ENCODE results near the gene FAM53B. TPM values are rescaled to one million over a fixed set of nuclear protein-coding genes. Genes with fewer than 3 reads are reported as not detected.

The FAM53B gene
- total RNA-seq, 1 donor from 2014 or later, result 35.9 TPM

DNA sequence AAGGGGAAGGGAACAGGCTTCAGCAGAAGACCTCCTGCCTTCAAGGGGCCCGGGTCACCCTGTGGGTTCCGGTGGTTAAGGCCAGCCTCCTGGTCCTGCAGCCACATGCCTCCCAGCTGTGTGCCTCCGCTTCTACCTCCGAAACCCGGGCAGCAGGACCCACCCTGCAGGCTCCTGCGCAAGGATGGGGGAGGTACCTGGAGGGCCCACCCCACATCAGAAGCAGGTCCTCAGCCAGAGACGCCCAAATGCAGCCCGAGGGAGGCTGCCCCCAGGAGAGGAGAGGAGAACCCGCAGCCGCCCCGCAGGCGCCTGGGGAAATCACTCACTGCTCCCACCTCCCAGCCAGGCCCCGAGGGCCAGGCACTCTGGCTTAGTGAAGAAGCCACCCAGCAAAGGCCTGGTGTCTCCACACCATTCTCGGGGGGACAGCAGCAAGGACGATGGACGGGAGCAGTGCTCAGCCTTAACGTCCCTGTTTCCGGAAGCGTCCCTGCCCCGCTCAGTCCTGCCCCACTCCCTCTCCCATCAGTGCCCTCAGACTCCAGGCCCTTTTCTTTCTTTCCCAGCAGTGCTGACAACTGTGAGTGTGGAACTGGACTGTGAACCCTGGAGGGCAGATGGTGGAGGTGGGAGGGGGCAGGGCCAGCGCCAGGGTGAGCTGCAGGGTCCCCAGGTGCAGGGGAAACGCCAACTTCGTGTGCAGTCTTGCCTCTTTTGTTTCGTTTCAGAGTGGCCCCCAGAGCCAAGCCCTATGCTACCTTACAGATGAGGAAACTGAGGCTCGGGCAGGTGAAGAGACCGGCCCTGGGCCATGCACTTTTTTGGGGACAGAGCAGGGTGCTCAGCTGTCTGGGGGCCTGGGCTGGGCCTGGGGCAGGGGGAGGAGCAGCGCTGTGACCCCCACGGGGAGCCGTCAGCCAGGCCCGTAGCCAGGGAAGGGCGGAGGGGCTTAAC is 138.0 kb downstream of the FAM53B start:
- H3K4me1 Mint-ChIP-seq (ENCODE audit: unreplicated experiment), result peaks cover 4% of the 10 kb centered on the region
- TF ChIP-seq, protein P1, sequence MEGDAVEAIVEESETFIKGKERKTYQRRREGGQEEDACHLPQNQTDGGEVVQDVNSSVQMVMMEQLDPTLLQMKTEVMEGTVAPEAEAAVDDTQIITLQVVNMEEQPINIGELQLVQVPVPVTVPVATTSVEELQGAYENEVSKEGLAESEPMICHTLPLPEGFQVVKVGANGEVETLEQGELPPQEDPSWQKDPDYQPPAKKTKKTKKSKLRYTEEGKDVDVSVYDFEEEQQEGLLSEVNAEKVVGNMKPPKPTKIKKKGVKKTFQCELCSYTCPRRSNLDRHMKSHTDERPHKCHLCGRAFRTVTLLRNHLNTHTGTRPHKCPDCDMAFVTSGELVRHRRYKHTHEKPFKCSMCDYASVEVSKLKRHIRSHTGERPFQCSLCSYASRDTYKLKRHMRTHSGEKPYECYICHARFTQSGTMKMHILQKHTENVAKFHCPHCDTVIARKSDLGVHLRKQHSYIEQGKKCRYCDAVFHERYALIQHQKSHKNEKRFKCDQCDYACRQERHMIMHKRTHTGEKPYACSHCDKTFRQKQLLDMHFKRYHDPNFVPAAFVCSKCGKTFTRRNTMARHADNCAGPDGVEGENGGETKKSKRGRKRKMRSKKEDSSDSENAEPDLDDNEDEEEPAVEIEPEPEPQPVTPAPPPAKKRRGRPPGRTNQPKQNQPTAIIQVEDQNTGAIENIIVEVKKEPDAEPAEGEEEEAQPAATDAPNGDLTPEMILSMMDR (conservative IDR thresholded peaks at IDR 0.05), result no peak
- no peaks in the 10 kb centered on the region for H3K36me3 Mint-ChIP-seq
- no peak overlapping the region for H3K4me3 Mint-ChIP-seq
- H3K9me3 Mint-ChIP-seq, result no peaks in the 10 kb centered on the region
- H3K27ac Mint-ChIP-seq, result no peak overlapping the region
- no peaks in the 10 kb centered on the region for H3K27me3 Mint-ChIP-seq
- DNase-seq (ENCODE audit: extremely low spot score, unreplicated experiment), result no peak

DNA sequence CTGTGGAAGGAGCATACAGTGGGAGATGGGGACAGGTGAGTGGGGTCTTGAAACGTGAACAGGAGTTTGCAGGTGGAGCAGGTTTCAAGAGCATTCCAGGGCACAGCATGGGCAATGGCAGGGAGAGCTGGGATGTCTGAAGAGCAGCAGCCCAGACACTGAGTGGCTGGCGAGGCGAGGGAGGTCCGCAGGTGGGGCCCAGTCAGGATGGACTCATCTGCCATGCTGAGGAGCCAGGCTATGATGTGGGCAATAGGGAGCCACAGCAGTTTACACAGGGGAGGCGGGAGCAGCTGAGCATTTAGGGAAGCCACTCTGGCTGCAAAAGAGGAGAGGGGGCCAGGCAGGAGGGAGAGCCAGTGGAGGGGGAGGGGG is 138.7 kb downstream of the FAM53B start:
- peaks cover 4% of the 10 kb centered on the region for H3K4me1 Mint-ChIP-seq (ENCODE audit: unreplicated experiment)
- H3K27ac Mint-ChIP-seq, result peak overlapping the region; percentile 6
- TF ChIP-seq, protein P1 (conservative IDR thresholded peaks at IDR 0.05), result no peak
- H3K4me3 Mint-ChIP-seq, result no peak overlapping the region
- H3K36me3 Mint-ChIP-seq, result no peaks in the 10 kb centered on the region
- DNase-seq (ENCODE audit: extremely low spot score, unreplicated experiment), result no peak
- H3K27me3 Mint-ChIP-seq, result no peaks in the 10 kb centered on the region
- H3K9me3 Mint-ChIP-seq, result no peaks in the 10 kb centered on the region

DNA sequence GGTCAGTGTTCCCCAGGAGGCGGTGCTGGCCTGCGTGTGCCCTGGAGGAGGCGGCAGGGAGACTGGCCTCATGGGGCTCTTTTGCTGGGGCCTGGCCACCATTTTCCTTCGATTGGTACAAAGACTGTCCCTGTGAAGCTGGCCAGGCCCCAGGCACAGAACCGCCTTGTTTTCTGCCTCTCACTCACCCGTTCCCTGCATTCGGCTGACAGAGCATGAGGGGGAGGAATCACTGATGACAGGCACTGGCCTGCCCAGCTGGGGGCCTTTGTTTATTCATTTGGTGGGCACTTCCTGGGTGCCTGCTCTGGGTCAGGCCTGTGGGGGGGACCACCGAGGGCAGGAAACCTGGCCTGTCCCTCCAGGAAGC is 139.2 kb downstream of the FAM53B start:
- Mint-ChIP-seq H3K27me3 (no peaks in the 10 kb centered on the region), H3K4me1 (ENCODE audit: unreplicated experiment) (peaks cover 4% of the 10 kb centered on the region), H3K36me3 (no peaks in the 10 kb centered on the region), H3K9me3 (no peaks in the 10 kb centered on the region), H3K27ac (peak overlapping the region; percentile 6), H3K4me3 (no peak overlapping the region)
- TF ChIP-seq, protein P1 (conservative IDR thresholded peaks at IDR 0.05), result no peak
- DNase-seq (ENCODE audit: extremely low spot score, unreplicated experiment), result no peak

DNA sequence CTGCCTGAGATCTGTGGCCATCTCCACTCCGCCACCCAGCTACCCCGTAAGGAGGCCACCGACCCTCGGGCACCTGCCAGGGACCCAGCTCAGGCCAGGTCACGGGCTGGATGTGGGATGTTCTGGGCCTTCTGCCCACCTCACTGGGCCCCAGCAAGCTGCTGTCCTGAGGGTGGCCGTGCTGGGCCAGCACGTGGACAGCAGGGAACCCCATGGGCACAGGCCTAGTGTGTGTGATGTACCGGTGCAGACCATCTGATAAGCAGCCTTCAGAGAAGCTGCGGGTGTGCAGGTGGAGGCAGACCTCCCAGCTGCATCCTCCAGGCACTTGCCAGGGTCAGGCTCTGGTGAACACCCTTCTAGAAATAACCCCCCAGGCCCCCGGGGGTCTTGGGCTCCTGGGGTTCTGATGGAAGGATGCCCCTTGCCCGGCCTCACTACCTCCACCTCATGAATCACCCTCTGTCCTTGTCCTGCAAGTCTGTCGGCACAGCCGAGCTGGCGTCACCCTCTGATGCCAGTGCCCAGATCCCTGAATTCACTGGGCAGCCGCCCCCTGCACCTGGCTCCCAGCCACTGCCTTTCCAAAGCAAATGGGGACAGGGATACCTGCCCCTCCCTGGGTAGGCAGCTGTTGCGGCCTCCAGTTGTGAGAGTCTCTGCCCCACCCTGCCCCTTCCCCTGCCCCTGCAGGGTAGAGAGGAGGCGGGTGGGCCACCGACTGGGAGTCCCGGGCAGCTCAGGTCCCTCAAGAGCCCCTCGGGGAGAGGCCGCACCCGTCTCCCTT is 139.8 kb downstream of the FAM53B start:
- no peaks in the 10 kb centered on the region for H3K27me3 Mint-ChIP-seq
- no peak overlapping the region for H3K27ac Mint-ChIP-seq
- no peaks in the 10 kb centered on the region for H3K9me3 Mint-ChIP-seq
- TF ChIP-seq, protein P1 (conservative IDR thresholded peaks at IDR 0.05), result no peak
- H3K4me1 Mint-ChIP-seq (ENCODE audit: unreplicated experiment), result peaks cover 4% of the 10 kb centered on the region
- no peaks in the 10 kb centered on the region for H3K36me3 Mint-ChIP-seq
- no peak overlapping the region for H3K4me3 Mint-ChIP-seq
- no peak for DNase-seq (ENCODE audit: extremely low spot score, unreplicated experiment)

DNA sequence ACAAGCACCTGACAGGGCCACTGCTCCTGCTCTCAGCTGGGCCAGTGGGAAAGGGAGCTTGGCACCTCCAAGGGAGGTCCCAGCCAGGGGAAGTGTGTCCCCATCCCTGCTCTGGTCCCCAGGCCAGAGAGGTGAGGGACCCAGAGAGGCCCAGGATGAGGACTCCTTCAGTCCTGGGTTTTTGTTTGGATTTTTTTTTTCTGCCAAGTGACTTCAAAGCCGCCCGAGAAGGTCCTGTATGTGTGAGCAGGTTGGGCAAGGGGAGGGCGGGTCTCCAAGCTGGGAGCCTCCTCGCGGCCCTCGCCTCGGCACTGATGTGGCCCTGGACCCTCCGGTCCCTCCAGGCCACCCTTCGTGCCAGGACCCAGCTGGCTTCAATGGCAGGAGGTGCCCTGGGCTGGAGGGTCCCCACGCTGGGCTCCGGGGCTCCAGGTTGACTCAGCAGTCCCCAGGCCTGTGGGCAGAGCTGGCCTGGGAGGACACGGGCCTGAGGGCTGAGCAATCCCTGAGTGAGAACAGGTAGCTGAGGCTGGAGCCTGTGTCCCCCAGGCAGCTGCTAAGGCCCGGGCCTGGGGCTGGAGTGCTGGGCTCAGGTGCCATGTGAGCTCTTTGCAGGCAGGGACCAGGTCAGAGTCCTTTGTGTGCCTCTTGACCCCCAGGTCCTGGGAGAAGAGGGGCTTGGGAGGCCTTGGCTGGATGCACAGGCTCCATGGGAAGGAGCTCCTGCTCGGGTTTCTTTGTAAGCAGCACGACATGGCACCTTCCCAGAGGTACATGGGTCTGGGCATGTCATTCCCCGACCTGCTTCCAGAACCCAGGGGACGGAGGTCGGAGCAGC is 140.6 kb downstream of the FAM53B start:
- H3K9me3 Mint-ChIP-seq, result no peaks in the 10 kb centered on the region
- H3K27ac Mint-ChIP-seq, result no peak overlapping the region

More for the DNA sequence above, 140.6 kb downstream of the FAM53B start:
- Mint-ChIP-seq H3K4me1 (ENCODE audit: unreplicated experiment) (peaks cover 4% of the 10 kb centered on the region), H3K27me3 (no peaks in the 10 kb centered on the region), H3K36me3 (no peaks in the 10 kb centered on the region), H3K4me3 (no peak overlapping the region)
- DNase-seq (ENCODE audit: extremely low spot score, unreplicated experiment), result no peak
- TF ChIP-seq, protein P1 (conservative IDR thresholded peaks at IDR 0.05), result no peak

Measured in type B pancreatic cell (in vitro differentiated cells).